NCI-H146 treated with DMSO at 0.1 percent for 48 hours (cell line): ENCODE results near the gene BET1L.
"Not testable (repeated sequence)": the region's sequence is repeated elsewhere in the genome, so short reads cannot be mapped to it uniquely, and the experiment has no call there.

ENCODE experiments used
- DNase-seq: peaks from one replicate; lab custom pipeline; 2025; ENCODE audit not compliant: unreplicated experiment; lab: John Stamatoyannopoulos, UW

The BET1L gene, protein sequence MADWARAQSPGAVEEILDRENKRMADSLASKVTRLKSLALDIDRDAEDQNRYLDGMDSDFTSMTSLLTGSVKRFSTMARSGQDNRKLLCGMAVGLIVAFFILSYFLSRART

DNA sequence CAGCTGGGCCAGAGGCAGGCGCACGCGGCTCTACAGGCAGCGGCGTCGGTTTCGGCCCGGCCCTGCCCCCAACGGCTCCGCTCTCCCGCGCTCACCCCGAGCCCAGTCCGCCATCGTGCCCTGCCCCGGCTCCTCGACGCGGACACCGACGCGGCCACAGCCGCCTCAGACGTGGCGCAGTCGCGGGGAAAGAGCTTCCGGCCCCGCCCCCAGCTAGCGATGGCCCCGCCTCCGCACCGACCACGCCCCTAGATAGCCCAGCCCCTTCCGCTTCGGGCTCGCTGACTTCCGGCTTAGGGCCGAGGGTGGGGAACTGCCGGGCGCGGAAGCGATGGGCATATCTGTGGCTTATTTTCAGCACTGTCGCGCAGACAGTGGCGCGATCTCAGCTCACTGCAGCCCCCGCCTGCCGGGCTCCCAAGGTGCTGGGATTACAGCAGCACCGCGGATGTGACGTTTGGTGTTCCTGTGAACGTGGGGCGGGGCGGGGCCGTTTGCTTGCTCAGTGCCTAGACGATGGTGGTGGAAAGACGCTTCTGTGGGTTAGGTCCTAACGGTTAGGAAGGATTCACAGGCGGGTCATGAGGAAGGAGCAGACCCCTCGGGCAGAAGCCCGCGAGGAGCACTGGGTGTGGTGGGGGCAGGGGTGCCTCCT is at the start of gene BET1L, which contains the start of gene RIC8A:
TSS of gene BET1L (minus strand) at position 192 of the 655 bp plus-strand sequence. CDS start at position 114, 78 bp downstream.
TSS of gene RIC8A (plus strand) at position 501 of the 655 bp plus-strand sequence. CDS start 1,147 bp downstream, outside the sequence.
- DNase-seq: peak; percentile 79

DNA sequence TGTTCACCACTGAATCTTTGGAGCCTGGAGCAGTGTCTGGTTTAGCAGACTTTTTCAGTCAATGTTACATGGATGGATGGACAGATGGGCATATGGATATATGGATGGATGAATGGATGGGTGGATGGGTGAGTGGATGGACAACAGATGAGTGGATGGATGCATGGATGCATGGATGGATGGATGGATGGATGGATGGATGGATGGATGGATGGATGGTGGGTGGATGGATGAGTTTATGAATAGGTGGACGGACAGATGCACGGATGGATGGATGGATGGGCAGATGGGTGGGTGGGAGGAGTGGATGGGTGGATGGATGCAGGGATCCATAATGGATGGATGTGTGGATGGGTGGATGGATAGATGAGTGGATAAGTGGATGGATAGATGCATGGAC is 48.6 kb upstream of the BET1L start:
- DNase-seq: no peak

DNA sequence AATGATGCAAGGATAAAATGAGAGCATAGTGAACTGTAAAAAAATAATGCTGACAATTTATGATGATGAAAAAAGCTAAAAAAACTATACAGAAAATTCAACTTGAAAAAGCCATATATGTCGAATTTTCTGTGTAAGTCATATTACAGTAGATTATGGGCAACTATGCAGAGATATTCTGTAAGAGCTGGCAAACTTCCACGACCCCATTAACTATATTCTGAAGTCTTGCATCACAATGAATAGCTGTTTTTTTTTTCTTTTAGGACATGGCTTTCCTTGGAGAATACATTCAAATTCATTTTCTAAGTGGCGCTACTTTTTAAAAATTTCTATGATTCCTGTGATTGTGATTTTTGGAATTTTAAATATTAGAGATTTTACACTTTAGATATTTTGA is 48.0 kb upstream of the BET1L start:
- DNase-seq: no peak

DNA sequence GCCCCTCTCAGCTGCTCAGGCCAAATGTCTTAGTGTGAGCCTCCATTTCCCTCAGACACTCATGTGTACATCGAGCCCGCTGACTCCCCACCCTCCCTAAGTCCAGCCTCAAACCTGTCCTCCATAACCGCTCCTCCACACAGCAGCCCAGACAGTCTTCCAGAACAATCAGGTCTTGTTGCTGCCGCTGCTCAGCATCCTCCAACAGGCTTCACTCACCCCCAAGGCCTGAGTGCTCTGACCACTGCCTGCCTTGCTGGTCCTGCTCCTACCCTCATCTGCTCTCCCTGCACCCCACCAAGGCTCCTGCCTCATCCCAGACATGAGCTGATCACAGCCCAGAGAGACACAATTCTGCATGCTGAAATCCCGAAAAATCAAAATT is 46.7 kb upstream of the BET1L start:
- DNase-seq: no peak

DNA sequence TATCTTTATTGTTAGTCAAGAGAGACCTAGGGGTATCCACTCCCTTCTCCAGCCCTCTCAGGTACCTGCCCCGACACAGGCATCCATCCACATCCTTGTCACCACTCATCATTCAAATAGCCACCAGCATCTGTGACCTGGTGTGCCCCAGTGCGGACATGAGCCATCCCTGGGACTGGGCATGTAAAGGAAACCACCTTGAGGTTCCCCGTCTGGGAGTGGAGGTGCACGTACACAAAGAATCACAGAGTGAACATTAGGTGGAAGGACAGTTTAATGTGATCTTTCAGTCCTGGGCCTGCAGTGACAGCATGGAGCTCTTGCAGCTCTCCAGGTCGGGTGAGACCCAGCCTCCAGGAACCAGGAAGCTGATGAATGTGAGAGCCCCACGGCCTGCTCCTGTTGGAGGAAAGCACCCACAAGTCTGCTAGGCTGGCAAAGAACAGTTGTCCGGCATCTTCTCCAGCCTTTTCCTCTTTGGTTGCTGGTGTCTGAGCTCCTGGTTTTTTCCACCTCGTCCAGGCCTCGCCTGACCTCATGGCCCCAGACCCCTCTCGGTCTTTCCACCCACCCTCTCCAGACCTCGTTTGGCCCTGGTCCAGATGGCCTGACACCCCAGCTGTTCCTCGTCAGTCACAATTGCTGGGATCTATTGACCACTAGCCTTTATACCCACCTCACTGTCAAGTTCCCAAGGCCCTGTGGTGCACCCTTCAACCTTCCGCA is 46.1 kb upstream of the BET1L start:
- no peak for DNase-seq

DNA sequence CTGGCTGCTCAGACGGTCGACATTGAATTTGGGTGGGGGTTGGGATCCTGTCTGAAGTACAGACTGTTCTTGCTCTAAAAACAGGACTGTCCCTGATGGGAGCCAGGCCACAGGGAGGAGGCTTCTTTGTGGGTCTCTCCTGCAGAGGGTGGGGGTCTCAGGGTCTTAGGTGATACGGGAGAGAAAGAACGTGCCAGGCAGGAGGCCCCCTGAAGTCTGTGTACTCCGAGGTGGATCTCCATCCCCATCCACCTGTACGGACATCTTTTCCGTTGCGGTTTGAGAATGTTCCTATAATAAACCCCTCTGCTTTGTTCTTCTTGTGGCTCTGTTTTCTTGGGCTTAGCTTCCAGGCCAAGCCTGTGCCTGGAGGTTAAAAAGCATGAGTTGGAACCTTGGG is 45.5 kb upstream of the BET1L start:
- no peak for DNase-seq

DNA sequence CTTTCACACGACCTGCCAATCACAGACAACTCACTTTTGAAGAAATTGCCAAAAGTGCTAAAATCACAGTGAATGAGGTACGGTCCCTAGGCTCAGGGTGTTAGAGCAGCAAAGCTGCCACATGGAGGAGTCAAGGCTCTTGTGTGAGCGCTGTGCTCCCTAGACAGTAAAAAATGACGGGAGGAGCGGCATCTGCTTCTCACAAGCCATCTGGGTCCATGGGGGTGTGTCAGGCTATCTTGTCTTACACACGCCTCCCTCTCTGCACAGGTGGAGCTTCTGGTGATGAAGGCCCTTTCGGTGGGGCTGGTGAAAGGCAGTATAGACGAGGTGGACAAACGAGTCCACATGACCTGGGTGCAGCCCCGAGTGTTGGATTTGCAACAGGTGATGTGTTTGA is 44.4 kb upstream of the BET1L start:
- no peak for DNase-seq

DNA sequence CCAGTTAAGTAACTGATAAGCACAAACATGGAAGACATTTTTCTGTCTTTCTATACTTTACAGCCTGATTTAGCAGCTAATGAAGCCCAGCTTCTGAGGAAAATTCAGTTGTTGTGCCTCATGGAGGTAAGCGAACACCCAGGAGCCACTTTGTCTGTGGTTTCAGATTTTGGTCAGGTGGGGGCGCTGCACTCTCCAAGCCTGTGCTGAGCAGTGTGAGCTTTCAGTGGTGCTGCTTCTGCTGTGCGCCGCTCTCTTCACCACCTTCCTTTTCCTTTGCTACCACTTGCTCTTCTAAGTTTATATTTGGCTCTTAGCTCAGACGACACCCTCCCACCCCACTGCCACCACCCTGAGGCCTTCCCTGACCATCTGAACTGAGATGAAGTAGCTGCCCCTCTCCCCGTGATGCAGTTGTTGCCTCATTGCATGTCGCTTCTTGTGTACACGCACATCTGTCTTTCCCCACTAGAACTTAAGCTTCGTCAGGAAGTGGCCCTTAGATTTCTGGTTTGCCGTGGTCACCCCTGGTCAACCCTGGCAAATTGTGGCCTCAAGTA is 43.6 kb upstream of the BET1L start:
- DNase-seq: no peak

DNA sequence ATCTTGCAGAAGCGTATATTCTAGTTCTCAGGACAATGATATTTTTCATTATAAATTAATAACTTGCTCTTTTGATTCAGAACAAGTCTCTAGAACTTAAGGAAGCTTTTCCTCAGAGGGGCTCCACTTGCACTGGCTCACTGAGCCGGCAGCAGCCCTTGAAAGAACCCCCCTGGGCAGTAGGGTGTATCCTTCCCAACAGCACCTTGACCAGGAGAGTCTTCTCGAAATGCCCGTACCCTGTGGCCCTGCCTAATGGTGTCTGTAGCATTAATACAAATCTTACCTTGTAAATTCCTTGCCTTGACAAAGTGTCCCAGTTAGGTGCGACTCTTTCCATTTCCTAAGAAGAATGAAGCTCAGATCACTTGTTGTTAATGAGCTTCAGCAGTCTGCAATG is 43.1 kb upstream of the BET1L start:
- no peak for DNase-seq

DNA sequence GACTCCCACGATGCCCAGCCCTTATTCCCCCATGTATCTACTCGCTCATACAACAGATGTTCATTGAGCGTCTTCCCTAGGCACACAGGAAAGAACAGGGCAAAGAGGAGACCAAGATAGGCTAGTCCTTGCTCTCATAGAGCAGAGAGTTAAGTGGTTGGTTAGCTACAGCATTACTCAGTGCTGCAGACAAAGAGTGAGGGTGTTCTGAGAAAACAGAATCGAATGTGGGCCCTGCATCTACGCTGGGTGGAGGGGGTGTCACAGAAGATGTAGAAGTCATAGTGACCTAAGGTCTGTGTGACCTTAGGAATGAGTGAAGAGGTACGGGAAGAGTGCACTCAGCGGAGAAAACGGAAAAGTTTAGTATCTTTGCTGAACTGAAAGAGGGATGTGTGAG is 41.9 kb upstream of the BET1L start:
- DNase-seq: no peak

DNA sequence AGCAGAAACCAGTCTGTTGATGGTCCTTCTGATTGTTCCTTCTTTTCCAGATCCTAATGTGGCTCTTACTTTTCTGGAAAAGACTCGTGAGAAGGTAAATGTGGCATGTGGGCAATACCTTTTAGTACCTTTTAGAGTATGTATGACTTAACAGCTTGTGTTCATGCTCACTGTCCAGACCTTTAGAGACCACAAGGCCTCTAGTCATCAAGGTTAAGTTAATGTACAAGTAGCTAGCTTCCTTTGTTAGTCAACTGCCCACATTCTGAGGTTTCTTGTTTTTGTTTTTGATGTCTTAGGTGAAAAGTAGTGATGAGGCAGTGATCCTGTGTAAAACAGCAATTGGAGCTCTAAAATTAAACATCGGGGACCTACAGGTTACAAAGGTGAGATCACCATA is 37.2 kb upstream of the BET1L start:
- no peak for DNase-seq

DNA sequence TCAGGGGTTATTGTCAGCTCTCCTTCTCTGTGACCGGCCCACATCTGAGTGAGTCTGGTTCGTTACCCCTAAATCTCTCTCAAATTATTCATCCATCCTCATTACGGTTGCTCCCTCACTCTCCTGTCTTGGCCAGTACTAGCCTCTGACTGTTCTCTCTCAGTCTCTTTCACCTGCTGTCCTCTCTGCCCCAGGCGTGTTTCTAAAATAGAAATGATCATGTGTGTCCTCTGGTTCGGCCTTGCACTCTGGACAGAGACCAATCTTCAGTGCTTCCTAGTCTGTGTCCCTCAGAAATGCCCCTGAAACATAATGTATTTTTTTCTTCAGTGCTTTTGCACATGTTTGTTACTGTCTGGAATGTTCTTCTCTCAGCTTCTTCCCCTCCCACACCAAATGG is 34.4 kb upstream of the BET1L start:
- no peak for DNase-seq

DNA sequence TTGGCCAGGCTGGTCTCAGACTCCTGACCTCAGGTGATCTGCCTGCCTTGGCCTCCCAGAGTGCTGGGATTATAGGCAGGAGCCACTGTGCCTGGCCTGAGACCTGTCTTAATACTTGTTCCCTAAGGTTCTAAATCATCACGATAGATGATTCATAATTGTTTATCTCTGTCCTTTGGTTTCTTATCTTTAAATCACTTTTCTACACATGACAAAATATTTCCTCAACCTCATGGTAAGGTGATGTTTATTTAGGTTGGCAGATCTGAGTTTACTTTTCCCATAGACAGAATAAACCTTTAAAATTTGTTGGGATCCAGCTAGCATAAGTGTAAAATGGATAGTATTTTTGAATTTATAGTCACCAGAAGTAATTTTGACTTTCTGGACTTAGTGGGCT is 33.1 kb upstream of the BET1L start:
- no peak for DNase-seq

DNA sequence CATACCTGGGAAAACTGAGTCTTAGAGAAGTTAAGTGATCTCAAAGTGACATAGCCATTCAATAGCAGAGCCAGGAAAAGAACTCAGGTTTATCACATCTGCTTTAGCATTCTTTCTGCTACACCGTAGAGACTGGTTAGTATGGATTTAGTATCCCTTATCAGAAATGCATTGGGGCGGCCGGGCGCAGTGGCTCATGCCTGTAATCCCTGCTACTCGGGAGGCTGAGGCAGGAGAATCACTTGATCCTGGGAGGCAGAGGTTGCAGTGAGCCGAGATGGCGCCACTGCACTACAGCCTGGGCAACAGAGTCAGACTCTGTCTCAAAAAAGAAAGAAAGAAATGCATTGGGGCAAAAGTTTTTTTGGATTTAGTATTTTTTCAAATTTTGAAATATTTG is 31.1 kb upstream of the BET1L start:
- DNase-seq: not testable (repeated sequence)

DNA sequence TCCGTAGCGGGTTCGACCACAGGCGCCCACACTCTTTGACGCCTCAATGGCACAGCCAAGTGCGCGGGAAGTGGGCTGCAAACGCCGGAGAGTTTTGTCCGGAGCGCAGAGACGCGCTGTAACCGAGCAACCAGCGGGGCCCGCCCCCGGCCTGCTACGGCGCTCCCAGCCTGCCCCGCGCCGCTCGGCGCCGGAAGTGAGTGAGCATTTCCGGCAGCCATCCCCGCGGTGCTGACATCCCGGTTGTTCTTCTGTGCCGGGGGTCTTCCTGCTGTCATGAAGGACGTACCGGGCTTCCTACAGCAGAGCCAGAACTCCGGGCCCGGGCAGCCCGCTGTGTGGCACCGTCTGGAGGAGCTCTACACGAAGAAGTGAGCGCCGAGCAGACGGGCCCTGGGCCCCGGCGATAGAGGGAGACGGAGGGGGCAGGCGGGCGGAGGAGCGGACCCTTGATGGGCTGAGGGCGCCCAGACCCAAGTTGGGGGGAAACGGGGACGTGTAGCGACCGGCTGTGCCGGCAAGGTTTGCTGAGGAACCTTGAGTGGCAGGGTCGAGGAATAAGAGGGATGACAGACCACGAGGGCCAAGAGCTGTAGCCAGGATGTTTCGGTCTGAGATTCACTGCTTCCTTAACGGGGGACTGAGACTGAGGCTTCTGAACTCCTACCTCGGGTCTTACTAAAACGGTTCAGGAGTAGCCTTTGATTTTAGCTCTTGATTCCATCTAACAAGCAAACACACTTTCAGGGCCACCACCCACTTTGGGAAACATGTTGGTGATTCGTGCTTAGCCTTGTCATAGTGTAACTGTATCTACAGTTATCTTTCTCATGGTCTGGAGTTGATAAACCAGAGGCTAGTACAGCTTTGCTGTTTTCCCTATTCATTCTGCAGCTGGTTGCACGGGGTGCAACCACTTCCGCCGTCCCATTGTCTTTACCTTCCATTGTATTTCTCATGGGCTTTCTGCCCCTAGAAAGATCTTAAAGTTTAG is 29.9 kb upstream of the BET1L start, which contains the start of gene PSMD13:
TSS of gene PSMD13 (plus strand) at position 203 of the 994 bp plus-strand sequence. CDS start at position 277, 74 bp downstream.
- DNase-seq: peak; percentile 60

DNA sequence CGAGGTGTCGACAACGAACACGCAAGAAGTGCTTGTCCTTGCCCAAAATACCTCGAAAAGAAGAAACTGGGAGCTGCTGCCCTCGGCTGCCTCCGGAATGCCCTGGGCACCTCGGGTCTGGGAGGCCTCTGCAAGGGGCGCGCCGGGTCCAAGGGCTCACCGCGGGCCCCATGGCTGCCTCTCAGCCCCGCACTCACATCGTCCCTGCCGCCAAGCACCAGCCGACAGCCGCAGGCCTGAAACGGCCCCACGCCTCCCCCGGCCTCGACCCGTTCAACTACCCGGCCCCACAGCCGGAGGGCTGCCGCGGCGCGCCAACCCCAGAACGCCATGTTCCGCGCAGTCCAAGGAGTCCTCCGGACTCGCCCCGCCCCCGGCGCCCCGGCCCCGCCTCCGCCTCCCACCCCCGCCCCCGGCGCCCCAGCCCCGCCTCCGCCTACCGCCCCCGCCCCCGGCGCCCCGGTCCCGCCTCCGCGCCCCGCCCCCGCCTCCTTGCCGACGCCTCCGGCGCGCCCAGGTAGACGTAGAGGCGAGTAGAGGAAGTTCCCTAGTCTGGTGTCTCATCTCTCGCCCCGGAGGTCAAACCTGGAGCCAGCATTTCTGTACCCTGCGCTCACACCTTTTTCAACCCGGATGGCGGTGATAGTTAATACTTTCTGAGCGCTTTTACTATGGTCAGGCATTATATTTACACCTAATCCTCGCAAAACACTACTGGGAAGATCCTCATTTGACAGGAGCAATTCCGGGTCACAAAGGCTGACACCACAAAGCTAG is 29.0 kb upstream of the BET1L start, which contains the start of gene SIRT3:
TSS of gene SIRT3 (minus strand) at position 346 of the 777 bp plus-strand sequence. CDS start at position 332, 14 bp downstream.
- DNase-seq: peak; percentile 67

DNA sequence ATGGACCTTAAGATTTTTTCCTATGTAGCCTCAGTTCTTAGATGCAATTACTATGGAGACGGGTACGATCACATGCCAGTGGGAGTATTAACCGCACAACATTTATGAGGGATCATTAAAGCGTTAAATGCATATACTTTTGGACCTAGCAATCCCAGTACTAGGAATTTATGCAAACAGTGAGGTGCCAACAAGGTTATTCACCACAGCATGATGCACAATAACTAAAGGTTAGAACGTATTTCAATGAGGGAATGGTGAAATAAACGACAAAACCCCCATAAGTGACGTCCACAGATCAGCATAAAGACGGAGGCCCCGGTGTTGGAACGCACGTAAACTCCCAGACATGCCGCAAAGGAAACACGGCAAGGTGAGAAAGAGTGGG is 28.4 kb upstream of the BET1L start:
- DNase-seq: peak; percentile 26

DNA sequence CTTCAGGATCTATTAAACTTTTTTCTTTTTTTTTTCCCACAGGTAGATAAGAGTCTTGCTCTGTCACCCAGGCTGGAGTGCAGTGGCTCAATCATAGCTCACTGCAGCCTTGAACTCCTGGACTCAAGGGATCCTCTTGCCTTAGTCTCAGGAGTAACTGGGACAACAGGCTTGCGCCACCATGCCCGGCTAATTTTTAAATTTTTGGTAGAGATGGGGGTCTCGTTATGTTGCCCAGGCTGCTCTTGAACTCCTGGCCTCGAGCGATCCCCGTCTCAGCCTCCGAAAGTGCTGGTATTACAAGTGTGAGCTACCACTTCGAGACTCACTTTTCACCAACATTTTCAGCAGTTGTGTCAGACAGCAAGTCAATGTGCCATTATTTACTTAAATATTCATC is 28.0 kb upstream of the BET1L start:
- DNase-seq: no peak

DNA sequence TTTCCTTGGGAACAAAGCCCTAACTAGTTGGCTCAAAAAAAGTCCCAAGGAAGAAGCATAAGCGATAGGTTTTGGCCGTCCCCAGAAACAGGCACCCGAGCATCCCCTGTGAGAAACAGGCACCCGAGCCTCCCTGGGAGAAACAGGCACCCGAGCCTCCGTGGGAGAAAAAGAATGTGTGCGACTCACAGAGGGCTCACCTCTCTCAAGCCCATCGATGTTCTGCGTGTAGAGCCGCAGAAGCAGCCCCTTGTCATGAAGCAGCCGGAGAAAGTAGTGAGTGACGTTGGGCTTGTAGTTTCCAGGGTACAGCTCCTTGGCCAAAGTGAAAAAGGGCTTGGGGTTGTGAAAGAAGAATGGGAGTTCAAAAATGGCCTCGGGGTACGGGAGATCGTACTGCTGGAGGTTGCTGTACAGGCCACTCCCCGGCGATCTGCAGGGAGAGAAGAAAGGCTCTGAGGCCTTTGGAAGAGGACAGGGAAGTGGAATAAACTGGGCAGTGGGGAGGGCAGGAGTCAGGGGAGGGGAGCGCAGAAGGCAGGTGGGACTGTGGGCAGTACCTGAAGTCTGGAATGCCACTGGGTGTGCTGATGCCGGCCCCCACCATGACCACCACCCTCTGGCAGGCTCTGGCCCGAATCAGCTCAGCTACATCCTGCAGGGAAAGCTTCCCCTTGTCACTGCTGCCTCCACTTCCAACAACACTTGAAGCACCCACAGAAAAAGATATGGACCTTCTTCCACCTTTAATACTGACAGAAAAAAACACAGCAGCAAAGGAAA is 25.8 kb upstream of the BET1L start:
- DNase-seq: no peak
